Measurements from ENCODE around the gene WNT7B. TPM values are rescaled to one million over a fixed set of nuclear protein-coding genes. Genes with fewer than 3 reads are reported as not detected.

WNT7B gene
- total RNA-seq, 5 donors from 2014 or later (not counting 1 experiment from before 2014, with no cell fraction given), result 0.15 TPM; not detected in 4

GRCh38 chr22:45888221-45889092 is 88.5 kb downstream of the WNT7B start:
- Mint-ChIP-seq H3K27ac (no peak overlapping the region), H3K36me3 (no peaks in the 10 kb centered on the region), H3K4me3 (no peak overlapping the region), H3K27me3 (peaks cover 15 to 29% of the 10 kb centered on the region in 2 donors), H3K9me3 (no peaks in the 10 kb centered on the region), H3K4me1 (no peaks in the 10 kb centered on the region)
- ChIA-PET CTCF (no interaction called here), POLR2A (no interaction called here)
- ATAC-seq (replicated peaks in 1 of 4) (no peak), DNase-seq (no peak)
- Histone ChIP-seq H3K4me1 (ENCODE audit: control insufficient read depth in 1 of 2, extremely low read depth in 1 of 2, insufficient read depth in 2 of 2, low read length in 2 of 2) (no peaks in the 10 kb centered on the region), H3K27me3 (replicated peaks in 1 of 2; ENCODE audit: control insufficient read depth in 2 of 2, extremely low read depth in 1 of 2, insufficient read depth in 2 of 2, low read length in 1 of 2) (peaks cover 0 to 84% of the 10 kb centered on the region in 2 experiments), H3K4me3 (ENCODE audit: control insufficient read depth in 1 of 2, extremely low read depth in 1 of 2, low read length in 1 of 2) (no peak overlapping the region), H3K36me3 (ENCODE audit: control insufficient read depth in 2 of 2, extremely low read depth in 1 of 2, insufficient read depth in 1 of 2, low read length in 1 of 2) (no peaks in the 10 kb centered on the region), H3K27ac (ENCODE audit: low read length) (no peak overlapping the region), H3K9me3 (no peaks in the 10 kb centered on the region)
- 90% methylated on average over 23 of the region's 27 CpGs for WGBS (ENCODE audit: insufficient coverage)

- Mint-ChIP-seq H3K27ac (no peak overlapping the region), H3K4me1 (no peaks in the 10 kb centered on the region), H3K27me3 (peaks cover 16 to 31% of the 10 kb centered on the region in 2 donors), H3K4me3 (no peak overlapping the region), H3K36me3 (no peaks in the 10 kb centered on the region), H3K9me3 (no peaks in the 10 kb centered on the region)
- no peak overlapping the region for H3K27ac ChIP-seq (ENCODE audit: low read length)
- ChIA-PET POLR2A (no interaction called here), CTCF (no interaction called here)
- H3K4me1 ChIP-seq (ENCODE audit: control insufficient read depth in 1 of 2, extremely low read depth in 1 of 2, insufficient read depth in 2 of 2, low read length in 2 of 2), result no peaks in the 10 kb centered on the region
- WGBS (ENCODE audit: insufficient coverage), result 83% methylated on average over 19 of the region's 22 CpGs
- ATAC-seq (replicated peaks in 1 of 4) (no peak), DNase-seq (no peak)
- H3K36me3 ChIP-seq (ENCODE audit: control insufficient read depth in 2 of 2, extremely low read depth in 1 of 2, insufficient read depth in 1 of 2, low read length in 1 of 2), result no peaks in the 10 kb centered on the region
- no peaks in the 10 kb centered on the region for H3K9me3 ChIP-seq
- peaks cover 0 to 85% of the 10 kb centered on the region in 2 experiments for H3K27me3 ChIP-seq (replicated peaks in 1 of 2; ENCODE audit: control insufficient read depth in 2 of 2, extremely low read depth in 1 of 2, insufficient read depth in 2 of 2, low read length in 1 of 2)
- no peak overlapping the region for H3K4me3 ChIP-seq (ENCODE audit: control insufficient read depth in 1 of 2, extremely low read depth in 1 of 2, low read length in 1 of 2)
These were observed 89.5 kb downstream of the WNT7B start for GRCh38 chr22:45887202-45888131.

GRCh38 chr22:45886540-45886939 is 90.4 kb downstream of the WNT7B start:
- H3K27me3 Mint-ChIP-seq, result peaks cover 13 to 38% of the 10 kb centered on the region in 2 donors
- no peaks in the 10 kb centered on the region for H3K4me1 Mint-ChIP-seq
- no peaks in the 10 kb centered on the region for H3K4me1 ChIP-seq (ENCODE audit: control insufficient read depth in 1 of 2, extremely low read depth in 1 of 2, insufficient read depth in 2 of 2, low read length in 2 of 2)
- 90% methylated on average over 2 of the region's 7 CpGs for WGBS (ENCODE audit: insufficient coverage)
- ATAC-seq (replicated peaks in 1 of 4) (no peak), DNase-seq (no peak)
- H3K9me3 Mint-ChIP-seq, result no peaks in the 10 kb centered on the region
- H3K36me3 Mint-ChIP-seq, result no peaks in the 10 kb centered on the region
- no peak overlapping the region for H3K27ac Mint-ChIP-seq
- H3K27ac ChIP-seq (ENCODE audit: low read length), result no peak overlapping the region
- H3K27me3 ChIP-seq (replicated peaks in 1 of 2; ENCODE audit: control insufficient read depth in 2 of 2, extremely low read depth in 1 of 2, insufficient read depth in 2 of 2, low read length in 1 of 2), result peaks cover 0 to 85% of the 10 kb centered on the region in 2 experiments
- no peak overlapping the region for H3K4me3 Mint-ChIP-seq
- no peak overlapping the region for H3K4me3 ChIP-seq (ENCODE audit: control insufficient read depth in 1 of 2, extremely low read depth in 1 of 2, low read length in 1 of 2)
- H3K36me3 ChIP-seq (ENCODE audit: control insufficient read depth in 2 of 2, extremely low read depth in 1 of 2, insufficient read depth in 1 of 2, low read length in 1 of 2), result no peaks in the 10 kb centered on the region
- ChIA-PET POLR2A (no interaction called here), CTCF (no interaction called here)
- no peaks in the 10 kb centered on the region for H3K9me3 ChIP-seq

GRCh38 chr22:45885941-45886395 is 91.0 kb downstream of the WNT7B start:
- no peaks in the 10 kb centered on the region for H3K9me3 ChIP-seq
- ChIA-PET CTCF (no interaction called here), POLR2A (no interaction called here)
- no peak for ATAC-seq (replicated peaks in 1 of 4)
- Mint-ChIP-seq H3K9me3 (no peaks in the 10 kb centered on the region), H3K4me1 (no peaks in the 10 kb centered on the region), H3K4me3 (no peak overlapping the region), H3K27ac (no peak overlapping the region), H3K36me3 (no peaks in the 10 kb centered on the region), H3K27me3 (peaks cover 12 to 39% of the 10 kb centered on the region in 2 donors)
- H3K27ac ChIP-seq (ENCODE audit: low read length), result no peak overlapping the region
- no peaks in the 10 kb centered on the region for H3K4me1 ChIP-seq (ENCODE audit: control insufficient read depth in 1 of 2, extremely low read depth in 1 of 2, insufficient read depth in 2 of 2, low read length in 2 of 2)
- H3K27me3 ChIP-seq (replicated peaks in 1 of 2; ENCODE audit: control insufficient read depth in 2 of 2, extremely low read depth in 1 of 2, insufficient read depth in 2 of 2, low read length in 1 of 2), result peaks cover 0 to 87% of the 10 kb centered on the region in 2 experiments
- no peaks in the 10 kb centered on the region for H3K36me3 ChIP-seq (ENCODE audit: control insufficient read depth in 2 of 2, extremely low read depth in 1 of 2, insufficient read depth in 1 of 2, low read length in 1 of 2)
- no peak for DNase-seq
- H3K4me3 ChIP-seq (ENCODE audit: control insufficient read depth in 1 of 2, extremely low read depth in 1 of 2, low read length in 1 of 2), result no peak overlapping the region
- 91% methylated on average over 21 of the region's 21 CpGs for WGBS (ENCODE audit: insufficient coverage)

DNA sequence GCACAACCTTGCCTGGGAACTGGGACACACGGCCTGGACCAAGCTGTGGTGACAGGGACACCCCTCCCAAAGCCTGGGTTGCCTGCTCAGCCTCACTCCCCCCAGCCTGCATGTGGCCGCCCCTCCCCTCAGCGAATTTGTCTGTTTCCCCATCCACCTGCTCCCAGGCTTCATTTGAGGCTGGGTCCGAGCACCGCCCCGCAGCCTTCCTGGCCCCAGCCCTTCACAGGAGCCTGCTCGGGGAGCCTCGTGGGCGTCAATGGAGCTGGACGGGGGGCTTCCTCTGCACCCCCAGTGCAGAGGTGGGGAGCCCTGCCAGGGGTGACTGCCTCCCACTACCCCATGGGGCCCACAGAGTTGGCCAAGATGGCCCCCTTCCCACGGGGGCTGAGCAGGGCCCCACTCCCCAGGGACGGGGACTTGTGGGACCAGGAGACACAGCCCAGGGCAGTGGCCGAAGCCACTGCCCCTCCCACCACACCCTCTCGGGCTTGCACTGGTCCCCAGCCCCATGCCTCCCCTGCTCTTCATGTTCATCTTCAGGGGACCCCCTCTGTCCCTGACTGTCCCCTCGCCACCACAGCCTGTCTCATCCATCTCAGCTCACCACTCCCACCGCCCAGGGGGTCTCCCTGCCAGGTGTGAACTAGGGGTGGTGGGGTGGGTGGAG is 91.7 kb downstream of the WNT7B start:
- Histone ChIP-seq H3K36me3 (ENCODE audit: control insufficient read depth in 2 of 2, extremely low read depth in 1 of 2, insufficient read depth in 1 of 2, low read length in 1 of 2) (no peaks in the 10 kb centered on the region), H3K4me1 (ENCODE audit: control insufficient read depth in 1 of 2, extremely low read depth in 1 of 2, insufficient read depth in 2 of 2, low read length in 2 of 2) (no peaks in the 10 kb centered on the region), H3K27ac (ENCODE audit: low read length) (no peak overlapping the region), H3K4me3 (ENCODE audit: control insufficient read depth in 1 of 2, extremely low read depth in 1 of 2, low read length in 1 of 2) (no peak overlapping the region), H3K27me3 (replicated peaks in 1 of 2; ENCODE audit: control insufficient read depth in 2 of 2, extremely low read depth in 1 of 2, insufficient read depth in 2 of 2, low read length in 1 of 2) (peaks cover 0 to 90% of the 10 kb centered on the region in 2 experiments), H3K9me3 (no peaks in the 10 kb centered on the region)
- no peak for ATAC-seq (replicated peaks in 1 of 4)
- ChIA-PET POLR2A (no interaction called here), CTCF (no interaction called here)
- DNase-seq, result no peak
- H3K9me3 Mint-ChIP-seq, result no peaks in the 10 kb centered on the region
- H3K27ac Mint-ChIP-seq, result no peak overlapping the region
- no peaks in the 10 kb centered on the region for H3K36me3 Mint-ChIP-seq
- H3K4me3 Mint-ChIP-seq, result no peak overlapping the region
- H3K27me3 Mint-ChIP-seq, result peaks cover 12 to 44% of the 10 kb centered on the region in 2 donors
- H3K4me1 Mint-ChIP-seq, result no peaks in the 10 kb centered on the region
- 77% methylated on average over 7 of the region's 16 CpGs for WGBS (ENCODE audit: insufficient coverage)
